ENCODE measurements around the gene CMSS1. TPM values are rescaled to one million over a fixed set of nuclear protein-coding genes. Genes with fewer than 3 reads are reported as not detected.

Gene CMSS1
- total RNA-seq, 4 donors from 2014 or later: 23.2 to 89.5 (median 67.6) TPM

- no peak for DNase-seq
- ATAC-seq: peak; percentile 74 to 76
- intact Hi-C loops (cut with DNase I; ENCODE audit: low total_unique reads) (loop anchor here (1.0 to 5.0 kb wide), 3 partner anchors 219 to 411 kb away; no protein-coding TSS in a partner anchor), in situ Hi-C loops (cut with MboI; ENCODE audit: low sequenced_read_pairs in 4 of 4) (loop anchor here (5.0 to 25.0 kb wide), 3 partner anchors 219 to 409 kb away; no protein-coding TSS in a partner anchor)
- H3K4me1 ChIP-seq: peaks cover 44 to 46% of the 10 kb centered on the region in 2 donors
- no peaks in the 10 kb centered on the region for H3K27me3 ChIP-seq
- TF ChIP-seq, protein P1, sequence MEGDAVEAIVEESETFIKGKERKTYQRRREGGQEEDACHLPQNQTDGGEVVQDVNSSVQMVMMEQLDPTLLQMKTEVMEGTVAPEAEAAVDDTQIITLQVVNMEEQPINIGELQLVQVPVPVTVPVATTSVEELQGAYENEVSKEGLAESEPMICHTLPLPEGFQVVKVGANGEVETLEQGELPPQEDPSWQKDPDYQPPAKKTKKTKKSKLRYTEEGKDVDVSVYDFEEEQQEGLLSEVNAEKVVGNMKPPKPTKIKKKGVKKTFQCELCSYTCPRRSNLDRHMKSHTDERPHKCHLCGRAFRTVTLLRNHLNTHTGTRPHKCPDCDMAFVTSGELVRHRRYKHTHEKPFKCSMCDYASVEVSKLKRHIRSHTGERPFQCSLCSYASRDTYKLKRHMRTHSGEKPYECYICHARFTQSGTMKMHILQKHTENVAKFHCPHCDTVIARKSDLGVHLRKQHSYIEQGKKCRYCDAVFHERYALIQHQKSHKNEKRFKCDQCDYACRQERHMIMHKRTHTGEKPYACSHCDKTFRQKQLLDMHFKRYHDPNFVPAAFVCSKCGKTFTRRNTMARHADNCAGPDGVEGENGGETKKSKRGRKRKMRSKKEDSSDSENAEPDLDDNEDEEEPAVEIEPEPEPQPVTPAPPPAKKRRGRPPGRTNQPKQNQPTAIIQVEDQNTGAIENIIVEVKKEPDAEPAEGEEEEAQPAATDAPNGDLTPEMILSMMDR (IDR thresholded peaks at IDR 0.05 in 4 of 5, conservative IDR thresholded peaks at IDR 0.05 in 1 of 5): peak; percentile 58 to 76 (median 65)
- no peak for TF ChIP-seq POLR2A (IDR thresholded peaks at IDR 0.05)
- H3K36me3 ChIP-seq: no peaks in the 10 kb centered on the region
- peak overlapping the region; percentile 61 to 79 (median 72) for H3K27ac ChIP-seq
- no peaks in the 10 kb centered on the region for H3K9me3 ChIP-seq
- no peak overlapping the region for H3K4me3 ChIP-seq
Measured at GRCh38 chr3:99842826-99843589, 25.3 kb downstream of the CMSS1 start.

DNA sequence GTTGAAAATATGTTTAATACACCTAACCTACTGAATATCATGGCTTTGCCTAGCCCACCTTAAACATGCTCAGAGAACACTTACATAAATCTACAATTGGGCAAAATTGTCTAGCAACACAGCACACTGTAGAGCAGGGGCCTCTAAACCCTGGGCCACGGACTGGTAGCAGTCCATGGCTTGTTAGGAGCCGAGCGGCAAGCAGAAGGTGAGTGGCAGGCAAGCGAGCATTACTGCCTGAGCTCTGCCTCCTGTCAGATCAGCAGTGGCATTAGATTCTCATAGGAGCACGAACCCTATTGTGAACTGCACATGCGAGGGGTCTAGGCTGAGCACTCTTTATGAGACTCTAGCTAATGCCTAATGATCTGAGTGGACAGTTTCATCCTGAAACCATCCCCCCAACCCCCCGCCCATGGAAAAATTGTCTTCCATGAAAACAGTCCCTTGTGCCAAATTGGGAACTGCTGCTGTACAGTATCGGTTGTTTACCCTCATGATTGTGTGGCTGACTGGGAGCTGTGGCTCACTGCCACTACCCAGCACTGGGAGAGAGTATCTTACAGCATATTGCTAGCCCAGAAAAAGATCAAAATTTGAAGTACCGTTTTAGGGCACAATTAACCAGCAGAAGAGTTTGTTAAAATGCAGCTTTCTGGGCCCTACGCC lies 26.1 kb downstream of the CMSS1 start:
- peak; percentile 21 to 45 for ATAC-seq
- Histone ChIP-seq H3K4me1 (peaks cover 45 to 52% of the 10 kb centered on the region in 2 donors), H3K27me3 (no peaks in the 10 kb centered on the region), H3K4me3 (no peak overlapping the region), H3K36me3 (no peaks in the 10 kb centered on the region), H3K9me3 (no peaks in the 10 kb centered on the region), H3K27ac (peak overlapping the region; percentile 61 to 79 (median 72))
- DNase-seq: no peak
- intact Hi-C loops (cut with DNase I; ENCODE audit: low total_unique reads): loop anchor here (1.0 to 5.0 kb wide), 3 partner anchors 219 to 411 kb away; no protein-coding TSS in a partner anchor
- in situ Hi-C loops (cut with MboI; ENCODE audit: low sequenced_read_pairs in 4 of 4): loop anchor here (5.0 to 25.0 kb wide), 3 partner anchors 219 to 409 kb away; no protein-coding TSS in a partner anchor
- TF ChIP-seq POLR2A (IDR thresholded peaks at IDR 0.05): no peak
- TF ChIP-seq, protein P1 (IDR thresholded peaks at IDR 0.05 in 4 of 5, conservative IDR thresholded peaks at IDR 0.05 in 1 of 5): no peak

DNA sequence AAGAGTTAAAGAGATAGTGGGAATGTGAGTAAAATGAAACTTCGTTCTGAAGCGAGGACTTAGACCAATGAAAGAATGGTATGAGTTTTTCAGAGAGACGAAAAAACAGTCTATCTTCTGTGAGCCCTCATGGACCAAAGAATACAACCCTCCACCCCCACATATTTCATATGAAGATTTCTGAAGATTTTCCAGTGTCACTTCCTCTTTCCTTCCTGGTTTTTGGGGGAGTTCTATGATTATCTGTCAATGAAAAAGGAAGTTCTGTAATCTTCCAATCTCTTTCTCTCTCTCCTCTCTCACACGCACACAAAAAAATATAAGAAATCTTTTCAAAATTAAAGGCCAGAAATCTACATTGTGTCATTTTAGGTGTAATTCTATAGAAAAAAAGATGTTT lies 27.7 kb downstream of the CMSS1 start:
- intact Hi-C loops (cut with DNase I; ENCODE audit: low total_unique reads) (loop anchor here (5.0 kb wide), 1 partner anchor 62 kb away; no protein-coding TSS in a partner anchor), in situ Hi-C loops (cut with MboI; ENCODE audit: low sequenced_read_pairs in 4 of 4) (loop anchor here in 3 of 4 donors (25.0 kb wide), 1 partner anchor 217 kb away; no protein-coding TSS in a partner anchor)
- H3K27ac ChIP-seq: peak overlapping the region; percentile 61 to 79 (median 72)
- no peaks in the 10 kb centered on the region for H3K9me3 ChIP-seq
- H3K27me3 ChIP-seq: no peaks in the 10 kb centered on the region
- H3K4me1 ChIP-seq: peaks cover 45 to 52% of the 10 kb centered on the region in 2 donors
- ATAC-seq: no peak
- H3K4me3 ChIP-seq: no peak overlapping the region
- H3K36me3 ChIP-seq: peaks cover 0 to 11% of the 10 kb centered on the region in 2 donors
- DNase-seq: no peak
- TF ChIP-seq POLR2A (IDR thresholded peaks at IDR 0.05): no peak
- TF ChIP-seq, protein P1 (IDR thresholded peaks at IDR 0.05 in 4 of 5, conservative IDR thresholded peaks at IDR 0.05 in 1 of 5): no peak

DNA sequence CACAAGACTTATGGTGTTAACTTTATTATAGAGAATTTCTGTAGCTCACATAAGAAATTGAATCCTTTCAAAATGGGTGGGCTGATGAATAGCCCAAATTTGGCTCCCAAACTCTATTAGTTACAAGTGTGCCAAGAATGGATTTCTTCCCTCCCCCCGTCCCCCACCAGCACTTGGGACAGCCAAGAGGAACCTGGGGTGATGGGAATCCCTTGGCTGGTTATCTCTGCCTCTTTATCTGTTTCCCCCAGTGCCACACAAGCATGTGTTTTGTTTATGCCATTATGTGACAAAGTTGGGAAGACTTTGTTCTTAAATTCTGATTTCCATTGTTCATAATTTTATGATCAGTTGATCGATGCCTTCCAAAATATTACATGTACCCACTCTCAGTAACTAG lies 28.3 kb downstream of the CMSS1 start:
- Histone ChIP-seq H3K4me1 (peaks cover 45 to 52% of the 10 kb centered on the region in 2 donors), H3K36me3 (peaks cover 0 to 17% of the 10 kb centered on the region in 2 donors), H3K4me3 (no peak overlapping the region), H3K27me3 (no peaks in the 10 kb centered on the region), H3K9me3 (no peaks in the 10 kb centered on the region), H3K27ac (peak overlapping the region; percentile 61 to 79 (median 72))
- in situ Hi-C loops (cut with MboI; ENCODE audit: low sequenced_read_pairs in 4 of 4) (loop anchor here in 3 of 4 donors (25.0 kb wide), 1 partner anchor 216 kb away; no protein-coding TSS in a partner anchor), intact Hi-C loops (cut with DNase I; ENCODE audit: low total_unique reads) (loop anchor here (5.0 kb wide), 1 partner anchor 61 kb away; no protein-coding TSS in a partner anchor)
- no peak for DNase-seq
- no peak for TF ChIP-seq POLR2A (IDR thresholded peaks at IDR 0.05)
- TF ChIP-seq, protein P1 (IDR thresholded peaks at IDR 0.05 in 4 of 5, conservative IDR thresholded peaks at IDR 0.05 in 1 of 5): no peak
- ATAC-seq: no peak
